Measurements from ENCODE around the gene SLC25A24.

SLC25A24 gene

DNA sequence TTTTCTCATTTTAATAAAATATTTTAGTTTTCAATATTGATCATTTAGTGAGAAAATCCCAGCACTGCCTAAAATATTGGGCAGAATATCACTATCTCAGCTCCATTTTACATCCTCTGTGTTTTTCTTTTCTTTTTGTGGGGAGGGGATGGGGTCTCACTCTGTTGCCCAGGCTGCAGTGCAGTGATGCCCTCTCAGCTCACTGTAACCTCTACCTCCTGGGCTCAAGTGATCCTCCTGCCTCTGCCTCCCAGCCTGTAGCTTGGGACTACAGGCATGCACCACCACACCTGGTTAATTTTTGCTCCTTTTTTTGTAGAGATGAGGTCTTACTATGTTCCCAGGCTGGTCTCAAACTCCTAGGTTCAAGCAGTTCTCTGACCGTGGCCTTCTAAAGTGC lies 76.1 kb downstream of the SLC25A24 start:
- TF ChIP-seq, protein P1, sequence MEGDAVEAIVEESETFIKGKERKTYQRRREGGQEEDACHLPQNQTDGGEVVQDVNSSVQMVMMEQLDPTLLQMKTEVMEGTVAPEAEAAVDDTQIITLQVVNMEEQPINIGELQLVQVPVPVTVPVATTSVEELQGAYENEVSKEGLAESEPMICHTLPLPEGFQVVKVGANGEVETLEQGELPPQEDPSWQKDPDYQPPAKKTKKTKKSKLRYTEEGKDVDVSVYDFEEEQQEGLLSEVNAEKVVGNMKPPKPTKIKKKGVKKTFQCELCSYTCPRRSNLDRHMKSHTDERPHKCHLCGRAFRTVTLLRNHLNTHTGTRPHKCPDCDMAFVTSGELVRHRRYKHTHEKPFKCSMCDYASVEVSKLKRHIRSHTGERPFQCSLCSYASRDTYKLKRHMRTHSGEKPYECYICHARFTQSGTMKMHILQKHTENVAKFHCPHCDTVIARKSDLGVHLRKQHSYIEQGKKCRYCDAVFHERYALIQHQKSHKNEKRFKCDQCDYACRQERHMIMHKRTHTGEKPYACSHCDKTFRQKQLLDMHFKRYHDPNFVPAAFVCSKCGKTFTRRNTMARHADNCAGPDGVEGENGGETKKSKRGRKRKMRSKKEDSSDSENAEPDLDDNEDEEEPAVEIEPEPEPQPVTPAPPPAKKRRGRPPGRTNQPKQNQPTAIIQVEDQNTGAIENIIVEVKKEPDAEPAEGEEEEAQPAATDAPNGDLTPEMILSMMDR (IDR thresholded peaks at IDR 0.05; ENCODE audit: low read length, missing control alignments): no peak
- no peak for DNase-seq (ENCODE audit: low read depth)
- H3K4me3 ChIP-seq (replicated peaks; ENCODE audit: low read depth, low read length): no peak overlapping the region

DNA sequence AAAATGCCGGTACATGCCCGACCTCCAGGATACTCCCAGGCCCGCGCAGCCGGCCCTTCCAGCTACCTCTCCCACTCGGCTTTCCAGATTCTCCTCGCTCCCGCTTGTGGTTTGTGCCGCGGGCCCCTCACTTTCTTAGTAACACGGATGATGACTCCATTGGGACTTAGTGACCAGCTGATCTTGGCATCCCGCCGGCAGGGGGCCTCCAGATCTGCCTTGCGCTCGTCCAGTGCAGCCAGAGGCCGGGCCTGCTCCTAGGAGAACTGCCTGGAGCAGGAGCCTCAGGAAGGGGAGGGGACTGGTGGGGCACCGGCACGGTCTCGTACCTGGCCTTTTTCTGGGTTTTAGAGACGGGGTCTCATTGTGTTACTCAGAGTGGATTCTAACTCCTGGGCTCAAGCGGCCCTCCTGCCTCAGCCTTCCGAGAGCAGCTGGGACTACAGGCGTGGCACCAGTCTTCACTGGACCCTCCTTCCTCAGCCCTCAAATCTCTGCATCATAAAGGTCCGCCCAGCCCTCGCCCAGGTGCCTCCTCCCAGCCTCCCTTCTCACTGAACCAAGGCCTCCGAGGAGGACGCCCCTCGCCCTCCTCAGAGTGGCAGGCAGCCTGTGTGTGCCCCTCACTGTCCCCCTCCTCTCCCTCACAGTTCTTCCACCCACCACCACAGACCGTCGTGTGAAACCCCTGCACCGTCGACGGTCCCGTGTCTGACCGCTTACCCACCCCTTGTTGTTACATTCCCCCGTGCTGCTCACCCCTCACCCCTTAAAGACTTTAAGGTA lies 78.6 kb downstream of the SLC25A24 start:
- no peak for DNase-seq (ENCODE audit: low read depth)
- H3K4me3 ChIP-seq (replicated peaks; ENCODE audit: low read depth, low read length): no peak overlapping the region
- TF ChIP-seq, protein P1 (IDR thresholded peaks at IDR 0.05; ENCODE audit: low read length, missing control alignments): no peak

DNA sequence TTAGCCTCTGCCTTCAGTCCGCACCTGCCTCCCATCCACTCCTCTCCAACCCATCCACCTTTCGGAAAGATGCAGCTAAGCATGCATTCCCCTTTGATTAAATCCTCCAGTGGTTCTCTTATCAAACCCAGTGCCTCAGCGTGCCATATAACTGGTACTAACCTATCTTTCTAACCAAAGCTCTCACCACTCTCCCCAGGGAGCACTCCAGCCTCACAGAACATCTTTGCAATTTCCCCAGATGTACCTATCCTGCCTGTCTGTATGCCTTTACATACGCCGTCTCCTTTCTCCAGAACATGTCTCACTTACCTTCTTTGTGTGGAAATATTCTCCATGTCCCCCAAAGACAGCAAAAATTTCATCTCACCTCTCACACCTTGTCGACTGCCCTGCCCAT lies 80.0 kb downstream of the SLC25A24 start:
- TF ChIP-seq, protein P1 (IDR thresholded peaks at IDR 0.05; ENCODE audit: low read length, missing control alignments): no peak
- no peak overlapping the region for H3K4me3 ChIP-seq (replicated peaks; ENCODE audit: low read depth, low read length)
- no peak for DNase-seq (ENCODE audit: low read depth)

DNA sequence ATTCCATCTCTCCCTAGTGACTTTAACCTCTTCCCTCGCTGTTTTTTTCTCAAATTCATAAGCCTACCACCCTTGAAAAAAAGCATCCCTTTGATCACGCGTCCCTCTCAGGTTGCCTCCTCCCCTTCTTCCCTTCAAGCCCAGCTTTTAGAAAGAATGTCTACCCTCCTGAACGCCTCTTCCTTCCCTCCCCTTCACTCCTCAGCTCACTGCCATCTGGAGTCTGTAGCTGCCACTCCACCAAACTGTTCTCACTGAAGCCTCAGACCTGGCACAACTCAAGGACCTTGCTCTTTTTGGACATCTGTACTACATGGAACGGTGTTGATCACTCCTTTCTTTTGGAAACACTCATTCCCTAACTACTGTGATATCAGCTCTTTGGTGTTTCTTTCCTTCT lies 80.6 kb downstream of the SLC25A24 start:
- TF ChIP-seq, protein P1 (IDR thresholded peaks at IDR 0.05; ENCODE audit: low read length, missing control alignments): no peak
- H3K4me3 ChIP-seq (replicated peaks; ENCODE audit: low read depth, low read length): no peak overlapping the region
- no peak for DNase-seq (ENCODE audit: low read depth)

DNA sequence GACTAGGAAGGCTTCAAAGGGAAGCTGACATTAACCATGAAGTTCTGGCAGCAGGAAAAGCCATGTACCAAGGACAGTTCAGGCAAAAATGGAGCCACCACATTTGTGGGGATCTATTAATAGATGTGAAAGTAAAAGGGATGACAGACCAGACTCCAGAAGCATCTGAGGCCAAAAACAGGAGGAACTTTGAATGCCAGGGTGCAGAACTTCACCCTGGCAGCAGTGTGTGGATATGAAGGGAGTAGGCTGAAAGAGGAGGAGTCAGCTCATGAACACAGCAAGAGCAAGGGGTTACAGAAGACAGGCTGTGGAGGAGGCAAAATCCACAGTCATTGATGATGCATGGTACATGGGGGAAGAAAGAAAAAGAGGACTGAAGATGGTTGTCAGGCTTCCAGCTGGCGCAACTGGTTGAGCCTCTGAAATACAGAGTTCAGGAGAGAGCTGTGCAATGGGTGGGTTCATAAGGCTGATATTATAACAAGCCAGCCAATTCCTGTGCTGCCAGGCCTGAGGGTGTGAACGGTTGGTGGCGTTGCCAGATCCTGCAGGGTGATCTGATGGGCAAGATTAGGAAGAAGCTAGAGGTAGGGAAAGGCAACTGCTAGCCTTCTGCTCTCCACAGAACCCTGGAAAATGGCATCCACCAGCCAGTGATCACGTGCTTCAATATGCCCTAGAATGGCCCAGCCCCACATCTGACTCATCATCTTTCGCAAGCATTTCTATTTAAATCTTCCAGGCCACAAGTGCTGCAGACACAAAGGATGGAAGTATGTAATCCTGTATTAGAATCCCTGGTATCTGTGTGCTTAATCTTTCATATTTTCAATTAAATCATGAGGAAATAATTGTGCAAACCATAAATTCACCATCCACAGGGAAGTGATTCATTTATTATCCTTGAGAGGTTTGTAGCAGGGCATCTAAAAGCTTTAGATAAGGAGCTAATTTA lies 81.9 kb downstream of the SLC25A24 start:
- DNase-seq (ENCODE audit: low read depth): no peak
- TF ChIP-seq, protein P1 (IDR thresholded peaks at IDR 0.05; ENCODE audit: low read length, missing control alignments): no peak
- H3K4me3 ChIP-seq (replicated peaks; ENCODE audit: low read depth, low read length): no peak overlapping the region

DNA sequence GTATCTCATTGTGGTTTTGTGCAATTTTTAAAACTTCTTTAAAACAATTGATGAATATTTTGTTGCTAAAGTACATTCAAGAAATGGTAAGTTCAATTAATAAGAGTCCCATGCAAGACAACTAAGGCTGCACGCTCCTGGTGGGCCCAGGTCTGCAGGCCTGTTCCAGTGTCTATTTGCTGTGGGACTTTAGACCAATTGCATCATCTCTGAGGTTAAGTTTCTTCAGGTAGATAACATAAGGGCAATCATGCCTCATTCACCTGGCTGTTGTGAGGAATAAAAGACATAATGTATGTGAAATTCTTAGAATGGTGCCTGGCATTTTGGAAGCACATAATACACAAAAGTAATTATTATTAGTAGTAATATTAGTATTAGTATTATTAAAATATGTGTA lies 82.9 kb downstream of the SLC25A24 start:
- DNase-seq (ENCODE audit: low read depth): no peak
- no peak overlapping the region for H3K4me3 ChIP-seq (replicated peaks; ENCODE audit: low read depth, low read length)
- TF ChIP-seq, protein P1 (IDR thresholded peaks at IDR 0.05; ENCODE audit: low read length, missing control alignments): no peak
